ENCODE results near the gene HNF1A.
A peak's percentile ranks its signal among the peaks of the same experiment; 100 is the strongest.

HNF1A gene

GRCh38 chr12:121009741-121010140 lies 31.4 kb downstream of the HNF1A start:
- Histone ChIP-seq H3K4me3 (ENCODE audit: insufficient read depth, low read depth, low read length) (no peak overlapping the region), H3K4me1 (ENCODE audit: control insufficient read depth, insufficient read depth, low read length) (no peaks in the 10 kb centered on the region)
- 68 to 75% methylated on average over 10 of the region's 10 CpGs for WGBS, 2 experiments

GRCh38 chr12:121010860-121011259 lies 32.5 kb downstream of the HNF1A start:
- WGBS, 2 experiments: 92 to 96% methylated on average over 7 of the region's 8 CpGs
- Histone ChIP-seq H3K27ac (ENCODE audit: insufficient read depth, low read depth, low read length, poor library complexity, severe bottlenecking) (no peak overlapping the region), H3K27me3 (ENCODE audit: control insufficient read depth, insufficient read depth, low read length, poor library complexity, severe bottlenecking) (no peaks in the 10 kb centered on the region), H3K4me1 (ENCODE audit: control insufficient read depth, insufficient read depth, low read length) (peaks cover 4% of the 10 kb centered on the region), H3K9me3 (ENCODE audit: control insufficient read depth, low read length) (no peaks in the 10 kb centered on the region), H3K4me3 (ENCODE audit: insufficient read depth, low read depth, low read length) (no peak overlapping the region), H3K36me3 (ENCODE audit: control insufficient read depth, insufficient read depth, low read length) (peaks cover 21% of the 10 kb centered on the region)

More at GRCh38 chr12:121009741-121010140, 31.4 kb downstream of the HNF1A start:
- H3K27ac ChIP-seq (ENCODE audit: insufficient read depth, low read depth, low read length, poor library complexity, severe bottlenecking): no peak overlapping the region
- peaks cover 21% of the 10 kb centered on the region for H3K36me3 ChIP-seq (ENCODE audit: control insufficient read depth, insufficient read depth, low read length)
- no peaks in the 10 kb centered on the region for H3K9me3 ChIP-seq (ENCODE audit: control insufficient read depth, low read length)
- H3K27me3 ChIP-seq (ENCODE audit: control insufficient read depth, insufficient read depth, low read length, poor library complexity, severe bottlenecking): no peaks in the 10 kb centered on the region

- WGBS, 2 experiments: 90 to 95% methylated on average over 6 of the region's 6 CpGs
- Histone ChIP-seq H3K36me3 (ENCODE audit: control insufficient read depth, insufficient read depth, low read length) (peaks cover 21% of the 10 kb centered on the region), H3K4me1 (ENCODE audit: control insufficient read depth, insufficient read depth, low read length) (peaks cover 4% of the 10 kb centered on the region), H3K4me3 (ENCODE audit: insufficient read depth, low read depth, low read length) (no peak overlapping the region), H3K27ac (ENCODE audit: insufficient read depth, low read depth, low read length, poor library complexity, severe bottlenecking) (no peak overlapping the region), H3K9me3 (ENCODE audit: control insufficient read depth, low read length) (no peaks in the 10 kb centered on the region), H3K27me3 (ENCODE audit: control insufficient read depth, insufficient read depth, low read length, poor library complexity, severe bottlenecking) (no peaks in the 10 kb centered on the region)
These were observed 33.5 kb downstream of the HNF1A start for GRCh38 chr12:121011820-121012219.

- Histone ChIP-seq H3K4me3 (ENCODE audit: insufficient read depth, low read depth, low read length) (no peak overlapping the region), H3K4me1 (ENCODE audit: control insufficient read depth, insufficient read depth, low read length) (peaks cover 4% of the 10 kb centered on the region), H3K9me3 (ENCODE audit: control insufficient read depth, low read length) (no peaks in the 10 kb centered on the region), H3K27ac (ENCODE audit: insufficient read depth, low read depth, low read length, poor library complexity, severe bottlenecking) (no peak overlapping the region), H3K36me3 (ENCODE audit: control insufficient read depth, insufficient read depth, low read length) (peaks cover 15% of the 10 kb centered on the region), H3K27me3 (ENCODE audit: control insufficient read depth, insufficient read depth, low read length, poor library complexity, severe bottlenecking) (no peaks in the 10 kb centered on the region)
- 93 to 94% methylated on average over 3 of the region's 3 CpGs for WGBS, 2 experiments
These were observed 35.4 kb downstream of the HNF1A start for GRCh38 chr12:121013715-121014114.

GRCh38 chr12:121015825-121016766 lies 37.8 kb downstream of the HNF1A start, which contains the start of gene C12orf43:
Gene C12orf43, minus strand, starts transcription at chr12:121016487. Its CDS starts 13 bp downstream, at chr12:121016474.
- Histone ChIP-seq H3K9me3 (ENCODE audit: control insufficient read depth, low read length) (no peaks in the 10 kb centered on the region), H3K27me3 (ENCODE audit: control insufficient read depth, insufficient read depth, low read length, poor library complexity, severe bottlenecking) (no peaks in the 10 kb centered on the region), H3K36me3 (ENCODE audit: control insufficient read depth, insufficient read depth, low read length) (peaks cover 7% of the 10 kb centered on the region), H3K27ac (ENCODE audit: insufficient read depth, low read depth, low read length, poor library complexity, severe bottlenecking) (peak within 1 kb of the TSS; percentile 67), H3K4me3 (ENCODE audit: insufficient read depth, low read depth, low read length) (peak within 1 kb of the TSS; percentile 97), H3K4me1 (ENCODE audit: control insufficient read depth, insufficient read depth, low read length) (peaks cover 4% of the 10 kb centered on the region)
- WGBS, 2 experiments: 2 to 3% methylated on average over 34 of the region's 34 CpGs

- Histone ChIP-seq H3K27me3 (ENCODE audit: control insufficient read depth, insufficient read depth, low read length, poor library complexity, severe bottlenecking) (no peaks in the 10 kb centered on the region), H3K4me3 (ENCODE audit: insufficient read depth, low read depth, low read length) (no peak overlapping the region), H3K4me1 (ENCODE audit: control insufficient read depth, insufficient read depth, low read length) (peaks cover 4% of the 10 kb centered on the region), H3K36me3 (ENCODE audit: control insufficient read depth, insufficient read depth, low read length) (peaks cover 5% of the 10 kb centered on the region), H3K27ac (ENCODE audit: insufficient read depth, low read depth, low read length, poor library complexity, severe bottlenecking) (no peak overlapping the region), H3K9me3 (ENCODE audit: control insufficient read depth, low read length) (no peaks in the 10 kb centered on the region)
- WGBS, 2 experiments: 91 to 93% methylated on average over 15 of the region's 15 CpGs
These were observed 39.7 kb downstream of the HNF1A start for GRCh38 chr12:121017966-121018491.

- Histone ChIP-seq H3K27ac (ENCODE audit: insufficient read depth, low read depth, low read length, poor library complexity, severe bottlenecking) (no peak overlapping the region), H3K4me3 (ENCODE audit: insufficient read depth, low read depth, low read length) (no peak overlapping the region), H3K27me3 (ENCODE audit: control insufficient read depth, insufficient read depth, low read length, poor library complexity, severe bottlenecking) (no peaks in the 10 kb centered on the region)
These were observed 40.7 kb downstream of the HNF1A start for GRCh38 chr12:121018860-121019617.

GRCh38 chr12:121021754-121022153 lies 43.4 kb downstream of the HNF1A start:
- Histone ChIP-seq H3K27me3 (ENCODE audit: control insufficient read depth, insufficient read depth, low read length, poor library complexity, severe bottlenecking) (no peaks in the 10 kb centered on the region), H3K9me3 (ENCODE audit: control insufficient read depth, low read length) (no peaks in the 10 kb centered on the region), H3K36me3 (ENCODE audit: control insufficient read depth, insufficient read depth, low read length) (no peaks in the 10 kb centered on the region), H3K4me3 (ENCODE audit: insufficient read depth, low read depth, low read length) (no peak overlapping the region), H3K4me1 (ENCODE audit: control insufficient read depth, insufficient read depth, low read length) (no peaks in the 10 kb centered on the region), H3K27ac (ENCODE audit: insufficient read depth, low read depth, low read length, poor library complexity, severe bottlenecking) (no peak overlapping the region)
- WGBS, 2 experiments: 92 to 95% methylated on average over 5 to 6 of the region's 6 CpGs

More at GRCh38 chr12:121018860-121019617, 40.7 kb downstream of the HNF1A start:
- WGBS, 2 experiments: 81% methylated on average over 2 of the region's 2 CpGs; no CpG with 5 or more reads in 1 of the 2 experiments
- Histone ChIP-seq H3K9me3 (ENCODE audit: control insufficient read depth, low read length) (no peaks in the 10 kb centered on the region), H3K4me1 (ENCODE audit: control insufficient read depth, insufficient read depth, low read length) (peaks cover 4% of the 10 kb centered on the region), H3K36me3 (ENCODE audit: control insufficient read depth, insufficient read depth, low read length) (no peaks in the 10 kb centered on the region)

- H3K36me3 ChIP-seq (ENCODE audit: control insufficient read depth, insufficient read depth, low read length): no peaks in the 10 kb centered on the region
- no peaks in the 10 kb centered on the region for H3K27me3 ChIP-seq (ENCODE audit: control insufficient read depth, insufficient read depth, low read length, poor library complexity, severe bottlenecking)
- H3K4me1 ChIP-seq (ENCODE audit: control insufficient read depth, insufficient read depth, low read length): no peaks in the 10 kb centered on the region
- 78 to 90% methylated on average over 2 of the region's 2 CpGs for WGBS, 2 experiments
- H3K9me3 ChIP-seq (ENCODE audit: control insufficient read depth, low read length): no peaks in the 10 kb centered on the region
- H3K4me3 ChIP-seq (ENCODE audit: insufficient read depth, low read depth, low read length): no peak overlapping the region
- no peak overlapping the region for H3K27ac ChIP-seq (ENCODE audit: insufficient read depth, low read depth, low read length, poor library complexity, severe bottlenecking)
These were observed 44.4 kb downstream of the HNF1A start for GRCh38 chr12:121022713-121023112.

GRCh38 chr12:121023799-121024198 lies 45.5 kb downstream of the HNF1A start:
- no peaks in the 10 kb centered on the region for H3K27me3 ChIP-seq (ENCODE audit: control insufficient read depth, insufficient read depth, low read length, poor library complexity, severe bottlenecking)
- 82 to 83% methylated on average over 8 of the region's 8 CpGs for WGBS, 2 experiments
- no peaks in the 10 kb centered on the region for H3K9me3 ChIP-seq (ENCODE audit: control insufficient read depth, low read length)
- no peak overlapping the region for H3K27ac ChIP-seq (ENCODE audit: insufficient read depth, low read depth, low read length, poor library complexity, severe bottlenecking)
- H3K4me3 ChIP-seq (ENCODE audit: insufficient read depth, low read depth, low read length): no peak overlapping the region
- no peaks in the 10 kb centered on the region for H3K4me1 ChIP-seq (ENCODE audit: control insufficient read depth, insufficient read depth, low read length)
- H3K36me3 ChIP-seq (ENCODE audit: control insufficient read depth, insufficient read depth, low read length): no peaks in the 10 kb centered on the region

Measured in ectodermal cell (in vitro differentiated cells).